HT-29 (cell line): ENCODE results near the gene FBXL5. TPM values are rescaled to one million over a fixed set of nuclear protein-coding genes. Genes with fewer than 3 reads are reported as not detected.
"Not testable (repeated sequence)": the region's sequence is repeated elsewhere in the genome, so short reads cannot be mapped to it uniquely, and the experiment has no call there.

Source experiments
- DNase-seq: peaks from one replicate; pipeline ENCODE4 v3.0.0-alpha.2; 2015; ENCODE audit warnings: low spot score
- total RNA-seq: library from RNA; depleted of rRNA; stranded (reverse); fragments of >200 nt; shearing (Covaris generic); gene quantifications from 2 replicates; pipeline ENCODE4 v1.2.3, GENCODE V29; 2014

The FBXL5 gene
- total RNA-seq, 1 experiment from 2014 or later = 41.4 TPM

- DNase-seq = no peak
These were observed 3.0 kb downstream of the FBXL5 start for GRCh38 chr4:15652191-15652590.

GRCh38 chr4:15651676-15652075 is 3.5 kb downstream of the FBXL5 start:
- DNase-seq = no peak

GRCh38 chr4:15649914-15650545 is 5.1 kb downstream of the FBXL5 start:
- peak; percentile 77 for DNase-seq

GRCh38 chr4:15648600-15648999 is 6.6 kb downstream of the FBXL5 start:
- DNase-seq = no peak

DNA sequence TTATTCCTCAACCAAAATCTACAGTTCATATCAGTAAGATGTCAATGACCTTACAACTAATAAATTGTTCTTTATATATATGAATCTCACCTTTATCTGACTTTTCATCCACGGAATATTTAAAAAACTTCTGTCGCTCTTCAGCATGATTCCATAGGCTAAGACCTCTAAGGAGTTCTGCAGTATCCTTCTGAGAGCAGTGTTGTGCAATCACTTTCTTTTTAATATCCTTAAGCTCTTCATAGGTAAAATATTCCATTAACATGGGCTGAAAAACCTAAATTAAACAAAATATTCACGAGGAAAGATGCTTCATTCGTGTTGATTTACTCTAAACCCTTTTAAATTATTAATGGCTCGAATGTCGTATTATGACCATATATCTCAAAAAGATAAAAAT is 16.7 kb downstream of the FBXL5 start:
- DNase-seq = no peak

DNA sequence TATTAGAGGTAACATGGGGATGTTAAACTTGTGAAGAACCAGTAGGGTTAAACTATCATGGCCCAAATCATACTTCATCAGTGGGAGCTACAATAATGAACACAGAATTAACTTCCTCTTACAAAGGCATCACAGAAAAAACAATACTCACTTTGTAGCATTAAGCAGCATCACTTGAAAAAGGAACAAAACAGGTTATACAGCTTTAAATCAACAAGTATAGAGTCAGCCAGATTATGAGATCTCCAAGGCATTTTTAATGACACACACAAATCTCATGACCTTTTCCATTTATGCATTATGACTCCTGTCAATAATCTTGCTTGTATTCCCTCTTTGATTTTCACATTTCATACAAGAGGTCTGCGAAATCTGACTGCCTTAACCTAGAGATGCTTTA is 18.3 kb downstream of the FBXL5 start:
- peak; percentile 40 for DNase-seq

GRCh38 chr4:15617407-15617806 is 37.8 kb downstream of the FBXL5 start:
- DNase-seq = not testable (repeated sequence)

DNA sequence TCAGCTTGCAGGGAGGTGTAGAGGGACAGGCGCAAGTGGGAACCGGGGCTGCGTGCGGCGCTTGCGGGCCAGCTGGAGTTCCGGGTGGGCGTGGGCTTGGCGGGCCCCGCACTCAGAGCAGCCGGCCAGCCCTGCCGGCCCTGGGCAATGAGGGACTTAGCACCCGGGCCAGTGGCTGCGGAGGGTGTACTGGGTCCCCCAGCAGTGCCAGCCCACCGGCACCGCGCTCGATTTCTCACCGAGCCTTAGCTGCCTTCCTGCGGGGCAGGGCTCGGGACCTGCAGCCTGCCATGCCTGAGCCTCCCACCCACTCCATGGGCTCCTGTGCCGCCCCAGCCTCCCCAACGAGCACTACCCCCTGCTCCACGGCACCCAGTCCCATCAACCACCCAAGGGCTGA is 40.3 kb downstream of the FBXL5 start:
- not testable (repeated sequence) for DNase-seq

DNA sequence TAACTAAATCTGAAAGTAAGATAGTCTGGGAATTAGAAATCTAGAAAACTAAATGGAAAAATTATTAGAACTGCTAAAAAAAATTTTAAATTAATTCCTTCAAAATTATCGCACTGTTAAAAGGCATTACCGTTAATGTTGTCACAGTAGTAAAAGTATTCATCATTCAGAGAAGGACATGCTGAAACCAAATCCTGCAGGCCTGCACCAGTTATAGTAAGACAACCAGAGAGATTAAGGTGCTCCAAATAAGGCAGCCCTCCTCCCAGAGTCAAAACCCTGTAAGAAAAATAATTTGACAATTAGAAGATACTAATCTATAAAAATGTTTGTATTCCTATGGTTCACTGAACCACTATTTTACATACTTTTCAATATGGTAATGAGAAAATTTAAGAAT is 43.0 kb downstream of the FBXL5 start:
- no peak for DNase-seq

DNA sequence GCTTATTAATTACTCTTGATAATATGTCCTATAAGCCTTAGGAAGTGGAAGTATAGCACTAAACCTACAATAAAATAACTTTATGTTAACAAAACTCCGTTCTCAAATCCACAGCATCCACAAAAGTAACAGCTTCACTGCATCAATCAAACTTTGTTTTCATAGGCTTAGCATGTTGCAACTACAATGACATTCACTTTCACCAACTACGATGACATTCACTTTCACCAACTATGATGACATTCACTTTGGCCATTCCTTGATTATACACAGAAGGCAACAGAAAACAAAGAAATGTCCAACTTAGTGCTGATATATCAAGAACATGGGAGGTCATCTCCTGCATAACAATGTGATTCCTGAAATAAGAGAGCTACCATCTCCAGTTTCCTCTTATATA is 44.3 kb downstream of the FBXL5 start:
- DNase-seq = no peak

- DNase-seq = no peak
These were observed 49.6 kb downstream of the FBXL5 start for GRCh38 chr4:15605537-15605936.

GRCh38 chr4:15601862-15602261 is 53.3 kb downstream of the FBXL5 start:
- no peak for DNase-seq

- DNase-seq = no peak
These were observed 55.0 kb downstream of the FBXL5 start for GRCh38 chr4:15600176-15600575.

DNA sequence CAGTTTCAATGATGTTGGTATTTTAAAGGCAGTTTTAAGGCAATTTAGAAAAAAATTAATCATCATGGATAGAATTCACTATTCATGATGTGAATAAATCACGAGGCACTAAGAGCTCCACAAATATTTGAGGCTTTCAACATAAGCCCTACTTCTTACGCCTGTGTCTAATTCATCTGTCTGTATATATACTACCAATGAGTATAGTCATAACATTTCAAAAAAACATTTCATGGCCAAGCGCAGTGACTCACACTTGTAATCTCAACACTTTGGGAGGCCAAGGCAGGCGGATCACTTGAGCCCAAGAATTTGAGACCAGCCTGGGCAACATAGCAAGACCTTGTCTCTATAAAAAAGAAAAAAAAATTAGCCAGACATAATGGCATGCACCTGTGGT is 56.5 kb downstream of the FBXL5 start:
- no peak for DNase-seq

GRCh38 chr4:15592799-15593198 is 62.4 kb downstream of the FBXL5 start:
- no peak for DNase-seq

DNA sequence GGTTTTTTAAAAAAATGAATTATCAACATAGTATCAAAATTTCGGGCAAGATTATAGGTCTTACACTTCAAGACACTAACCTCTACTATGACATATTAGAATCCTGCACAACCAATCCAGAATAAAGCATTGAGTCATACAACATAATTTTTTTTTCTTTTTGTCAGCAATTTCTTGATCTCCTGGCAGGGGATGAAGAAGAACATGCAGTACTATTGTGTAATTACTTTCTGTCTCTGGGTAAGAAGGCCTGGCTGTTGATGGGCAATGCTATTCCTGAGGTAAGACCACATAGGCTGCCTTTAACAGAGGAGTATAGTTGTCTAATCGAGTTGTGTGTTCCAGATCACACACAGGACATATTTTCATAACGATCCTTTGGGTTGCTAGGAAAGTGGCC is 67.5 kb downstream of the FBXL5 start:
- DNase-seq = no peak

GRCh38 chr4:15586066-15586465 is 69.1 kb downstream of the FBXL5 start:
- no peak for DNase-seq

GRCh38 chr4:15585331-15585730 is 69.8 kb downstream of the FBXL5 start:
- no peak for DNase-seq

GRCh38 chr4:15584785-15585184 is 70.4 kb downstream of the FBXL5 start:
- DNase-seq = no peak

GRCh38 chr4:15577508-15577907 is 77.6 kb downstream of the FBXL5 start:
- no peak for DNase-seq

DNA sequence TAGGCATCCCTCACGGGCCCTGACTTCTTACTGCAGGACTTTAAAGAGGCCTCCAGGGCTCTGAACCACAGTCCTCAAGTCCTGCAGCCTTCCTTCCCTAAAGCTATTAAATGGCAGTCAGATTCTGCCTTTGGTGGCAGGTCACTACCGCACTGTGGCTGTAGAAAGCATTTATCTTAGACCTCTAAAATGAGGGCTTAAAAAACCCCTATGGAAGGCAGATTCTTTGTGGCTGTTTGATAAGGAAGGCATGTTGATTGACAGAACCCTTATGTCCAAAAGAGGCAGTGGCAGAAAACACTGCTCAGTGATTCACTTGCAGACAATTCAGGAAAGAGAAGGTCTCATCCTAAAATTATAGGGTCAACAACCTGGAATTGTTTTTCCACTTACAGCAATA is 79.2 kb downstream of the FBXL5 start:
- DNase-seq = no peak

GRCh38 chr4:15569746-15570145 is 85.4 kb downstream of the FBXL5 start:
- DNase-seq = no peak

DNA sequence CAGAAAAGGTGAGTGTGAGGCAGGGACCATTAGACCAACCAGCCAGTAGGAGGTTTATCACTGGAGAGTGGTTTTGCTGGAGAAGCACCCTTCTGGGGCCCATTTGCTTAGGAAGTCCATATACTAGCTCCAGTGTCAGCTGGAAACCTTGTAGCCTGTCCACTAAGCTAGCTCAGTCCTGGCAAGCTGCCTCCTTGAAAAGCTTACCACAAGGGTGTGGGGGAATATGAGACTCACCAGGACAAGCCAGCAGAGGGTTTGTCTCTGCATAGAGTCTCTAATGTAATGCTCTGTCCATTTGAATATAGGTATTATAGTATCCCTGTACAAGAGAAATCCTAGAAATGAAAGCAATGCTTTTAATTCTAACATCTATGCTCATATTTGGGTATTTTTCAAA is 86.3 kb downstream of the FBXL5 start:
- DNase-seq = no peak

GRCh38 chr4:15563871-15564270 is 91.3 kb downstream of the FBXL5 start:
- no peak for DNase-seq
